GM10847 (cell line): ENCODE measurements around the gene SLC26A1.

Experiments
- POLR2A ChIP-seq: IDR thresholded peaks from 2 replicates; pipeline ENCODE4 v1.6.1; 2011; ENCODE audit not compliant: insufficient read length; ENCODE audit errors: extremely low read depth

SLC26A1 gene

GRCh38 chr4:970854-971520 is 22.2 kb downstream of the SLC26A1 start:
- no peak for TF ChIP-seq POLR2A

DNA sequence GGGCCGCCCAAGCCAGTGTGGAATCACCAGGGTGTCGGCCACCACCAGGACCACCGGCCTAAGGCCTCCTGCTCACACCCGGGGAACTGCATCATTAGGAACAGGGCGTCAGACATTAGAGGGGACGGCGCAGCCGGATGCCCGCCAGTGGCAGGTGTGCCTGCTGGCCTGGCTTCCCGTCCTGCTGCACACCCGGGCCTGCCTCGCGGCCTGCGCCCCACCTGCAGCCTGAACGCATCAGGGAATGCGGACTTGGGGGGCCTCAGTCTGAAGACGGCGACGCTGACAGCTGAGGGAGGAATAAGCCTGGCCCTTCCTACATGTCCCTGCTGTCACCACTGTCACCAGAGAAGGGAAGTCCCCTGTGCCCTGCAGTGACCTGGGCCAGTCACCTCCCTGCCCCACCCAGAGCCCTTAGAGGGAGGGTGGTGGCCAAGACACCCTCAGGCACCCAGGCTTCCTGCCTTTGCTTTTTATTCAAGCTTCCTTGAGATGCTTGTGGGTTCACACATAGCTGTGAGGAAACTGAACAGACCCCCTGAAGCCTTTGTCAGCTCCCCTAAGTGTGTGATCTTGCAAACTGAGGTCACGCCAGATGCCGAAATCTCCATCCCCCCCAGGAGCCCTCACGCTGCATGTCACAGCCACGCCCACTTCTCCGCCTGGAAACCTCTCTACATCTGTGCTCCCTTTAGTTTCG is 23.0 kb downstream of the SLC26A1 start:
- no peak for TF ChIP-seq POLR2A

DNA sequence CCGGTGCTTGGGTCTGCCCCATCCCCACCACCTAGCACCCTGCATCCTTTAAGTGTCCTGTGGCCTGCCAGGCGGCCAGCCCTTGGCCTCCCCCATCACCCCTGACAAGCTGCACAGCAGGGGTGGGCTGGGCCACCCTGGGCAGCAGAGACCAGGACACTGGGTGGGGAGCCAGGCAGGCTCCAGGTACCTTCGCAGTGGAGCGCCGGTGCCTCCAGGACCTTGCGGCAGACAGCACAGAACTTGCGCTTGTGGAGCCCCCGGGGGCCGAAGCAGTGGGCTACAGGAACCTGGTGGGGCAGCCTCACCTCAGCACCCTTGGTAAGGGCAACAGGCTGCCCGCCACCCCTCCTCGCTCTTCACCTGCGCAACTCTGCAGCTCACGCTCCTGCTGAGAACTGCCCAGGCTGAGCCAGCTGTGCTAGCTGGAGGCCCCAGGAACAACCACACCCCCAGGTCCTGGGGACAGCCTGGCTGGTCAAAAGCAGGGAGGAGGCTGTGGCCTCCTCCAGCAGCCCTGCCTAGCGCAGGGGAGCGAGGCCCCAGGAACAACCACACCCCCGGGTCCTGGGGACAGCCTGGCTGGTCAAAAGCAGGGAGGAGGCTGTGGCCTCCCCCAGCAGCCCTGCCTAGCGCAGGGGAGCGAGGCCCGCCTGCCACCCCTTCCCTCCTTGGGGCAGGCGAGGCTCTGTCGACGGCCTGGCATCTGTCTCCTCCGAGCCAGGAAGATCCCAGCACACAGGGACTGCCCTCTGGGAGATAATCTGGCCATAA is 24.4 kb downstream of the SLC26A1 start:
- TF ChIP-seq POLR2A, result no peak

- no peak for TF ChIP-seq POLR2A
Observed at GRCh38 chr4:968221-968620, 25.0 kb downstream of the SLC26A1 start.

DNA sequence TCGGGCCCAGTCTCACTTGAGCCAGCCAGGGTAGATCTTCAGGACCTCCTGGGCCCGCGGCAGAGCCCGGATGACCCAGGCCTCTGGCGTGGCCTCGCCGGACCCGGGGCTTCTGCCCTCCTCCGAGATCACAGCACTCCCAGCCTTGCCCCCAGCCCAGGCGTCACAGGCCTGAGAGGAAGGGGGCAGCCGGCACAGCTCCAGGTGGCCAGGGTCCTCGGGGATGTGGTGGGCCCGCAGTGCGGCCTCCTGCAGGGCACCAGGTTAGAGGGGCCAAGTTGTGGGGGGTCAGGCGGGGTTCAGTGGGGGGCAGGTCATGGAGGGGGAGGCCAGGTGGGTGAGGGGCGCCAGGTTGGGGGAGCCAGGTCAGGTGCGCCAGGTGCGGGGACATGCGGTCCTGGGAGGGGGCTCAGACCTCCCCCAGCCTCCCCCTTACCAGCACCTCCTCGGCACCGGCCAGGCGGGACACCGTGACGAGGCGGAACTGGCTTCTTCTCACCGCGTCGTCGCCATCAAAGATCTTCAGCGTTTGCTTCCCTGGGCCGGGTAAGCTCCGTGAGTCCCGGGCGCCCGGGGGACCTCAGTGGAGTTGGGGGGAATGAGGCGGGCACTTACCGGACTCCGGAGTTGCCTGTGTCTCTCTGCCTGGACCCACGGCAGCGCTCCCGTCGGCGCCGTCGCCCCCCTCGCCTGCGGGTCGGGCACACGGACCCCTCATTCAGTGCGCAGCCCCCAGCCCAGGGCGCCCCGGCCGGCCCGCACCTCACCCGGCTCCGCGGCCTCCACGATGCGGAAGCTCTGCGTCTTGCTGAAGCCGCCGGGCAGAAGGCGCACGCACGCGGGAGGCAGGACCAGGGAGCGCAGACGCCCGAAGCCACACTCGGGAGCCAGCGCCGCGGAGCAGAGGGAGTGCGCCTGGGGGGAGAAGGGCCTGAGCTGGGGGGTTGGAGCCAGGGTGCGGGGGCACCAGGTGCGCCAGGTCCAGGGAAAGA is 25.8 kb downstream of the SLC26A1 start:
- no peak for TF ChIP-seq POLR2A

- no peak for TF ChIP-seq POLR2A
Observed at GRCh38 chr4:966266-967112, 26.7 kb downstream of the SLC26A1 start.

GRCh38 chr4:965766-966134 is 27.5 kb downstream of the SLC26A1 start:
- no peak for TF ChIP-seq POLR2A

GRCh38 chr4:965048-965765 is 28.0 kb downstream of the SLC26A1 start:
- no peak for TF ChIP-seq POLR2A

DNA sequence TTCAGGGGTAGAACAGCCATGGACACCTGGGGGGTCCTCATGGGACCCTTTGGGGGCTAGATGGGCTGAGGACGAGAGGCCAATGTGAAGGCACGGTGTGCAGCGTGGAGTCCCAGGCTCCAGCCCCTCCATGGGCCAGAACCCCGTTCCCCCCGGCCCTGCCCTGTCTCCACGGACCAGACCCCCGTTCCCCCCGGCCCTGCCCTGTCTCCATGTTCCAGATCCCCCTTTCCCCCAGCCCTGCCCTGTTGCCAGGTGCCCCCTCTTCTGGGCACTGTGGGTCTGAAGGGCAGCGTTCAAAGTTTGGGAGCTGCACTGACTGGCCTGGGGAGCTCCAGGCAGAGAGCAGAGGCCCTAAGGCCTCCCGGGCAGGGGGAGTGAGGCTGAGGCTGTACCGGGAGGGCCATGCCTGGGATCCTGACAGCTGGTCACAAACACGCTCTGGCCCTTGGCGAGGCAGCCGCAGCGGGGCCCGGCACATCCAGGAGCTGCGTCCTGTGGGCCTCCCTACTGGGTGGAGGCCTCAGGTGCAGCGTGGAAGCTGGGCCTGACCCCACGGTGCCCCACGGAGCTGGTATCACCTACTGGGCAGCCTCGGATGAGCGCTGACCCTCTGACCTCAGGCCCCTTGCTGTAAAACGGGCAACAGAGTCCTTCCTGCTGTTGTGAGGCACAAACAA is 28.7 kb downstream of the SLC26A1 start:
- no peak for TF ChIP-seq POLR2A

DNA sequence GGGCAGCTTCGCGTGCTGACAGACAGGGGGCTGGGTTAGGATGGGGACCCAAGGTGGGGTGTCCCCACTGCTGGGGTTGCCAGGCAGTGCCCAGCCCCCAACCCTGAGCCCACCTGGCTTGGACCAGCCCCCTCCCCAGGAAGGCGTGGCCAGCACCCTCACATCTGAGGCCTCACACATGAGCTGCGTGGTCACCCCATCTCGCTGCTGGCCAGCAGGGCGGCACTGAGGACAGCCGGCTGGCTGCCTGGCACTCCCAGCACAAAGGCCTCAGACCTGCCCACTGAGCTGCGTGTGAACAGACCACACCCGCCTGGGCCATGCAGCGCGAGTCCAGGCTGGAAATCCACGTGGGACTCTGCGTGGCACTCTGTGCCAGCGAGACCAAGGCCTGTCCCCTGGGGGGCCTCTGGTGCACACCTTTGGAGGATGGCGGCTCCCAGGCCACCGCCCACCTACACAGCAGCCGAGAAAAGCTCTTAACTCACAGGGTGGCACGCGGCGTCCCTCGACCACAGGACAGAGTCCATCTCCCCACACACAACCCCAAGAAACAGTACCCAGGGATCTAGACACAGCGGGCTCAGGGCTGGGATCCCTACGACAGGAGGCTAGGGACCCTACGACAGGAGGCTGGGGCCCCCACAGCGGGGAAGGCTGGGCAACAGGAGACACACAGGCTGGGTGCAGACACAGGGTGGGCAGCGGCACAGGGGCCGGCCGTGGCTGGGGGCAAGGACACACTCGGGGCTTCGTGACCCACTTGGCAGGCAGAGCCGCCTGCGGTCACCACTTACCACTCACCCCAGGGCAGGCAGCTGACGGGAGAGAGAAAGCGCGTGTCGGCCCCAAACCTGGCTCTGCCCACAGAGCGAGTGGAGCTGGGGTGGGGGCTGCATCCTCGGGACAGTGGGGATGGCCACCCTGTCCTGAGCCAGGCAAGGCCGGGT is 29.7 kb downstream of the SLC26A1 start:
- TF ChIP-seq POLR2A, result no peak

- no peak for TF ChIP-seq POLR2A
Observed at GRCh38 chr4:962231-963208, 30.7 kb downstream of the SLC26A1 start.
